Neural cell (in vitro differentiated cells): ENCODE results near the gene AMPD1. TPM values are rescaled to one million over a fixed set of nuclear protein-coding genes. Genes with fewer than 3 reads are reported as not detected.

Experiments used
- H2AFZ ChIP-seq: fragments of 200-600, 300-800 bp; sonication (generic), shearing (Covaris generic); 2 replicates; pipeline ENCODE4 v1.6.0; 2014; ENCODE audit warnings: low read depth, mild to moderate bottlenecking, antibody characterized with exemption, low read length, moderate library complexity
- H3F3A ChIP-seq: fragments of 200-600 bp; shearing (Covaris generic); 2 replicates; pipeline ENCODE4 v1.6.1; 2016; ENCODE audit warnings: mild to moderate bottlenecking, moderate library complexity, mixed read lengths, antibody characterized with exemption, low read length; ENCODE audit not compliant: insufficient read depth, poor library complexity, severe bottlenecking
- H3K27ac ChIP-seq: fragments of 200-600, 300-800 bp; sonication (generic), shearing (Covaris generic); 2 replicates; pipeline ENCODE4 v1.5.1; 2014; ENCODE audit warnings: mild to moderate bottlenecking, low read length, moderate library complexity
- H3K27me3 ChIP-seq: fragments of 300-800, 200-600 bp; sonication (generic), shearing (Covaris generic); 2 replicates; pipeline ENCODE4 v1.6.0; 2014; ENCODE audit warnings: mild to moderate bottlenecking, low read depth, low read length, moderate library complexity; ENCODE audit not compliant: insufficient read depth
- H3K36me3 ChIP-seq: fragments of 300-800, 200-600 bp; sonication (generic), shearing (Covaris generic); 2 replicates; pipeline ENCODE4 v1.5.1; 2014; ENCODE audit warnings: mild to moderate bottlenecking, antibody characterized with exemption, low read length, moderate library complexity; ENCODE audit not compliant: insufficient read depth
- H3K4me2 ChIP-seq: fragments of 300-800, 200-600 bp; sonication (generic), shearing (Covaris generic); 2 replicates; pipeline ENCODE4 v1.6.0; 2014; ENCODE audit warnings: mild to moderate bottlenecking, low read length
- H3K4me3 ChIP-seq: fragments of 300-800, 200-600 bp; sonication (generic), shearing (Covaris generic); 2 replicates; pipeline ENCODE4 v1.5.1; 2014; ENCODE audit warnings: mild to moderate bottlenecking, low read length, moderate library complexity
- H3K79me2 ChIP-seq: fragments of 200-600 bp; shearing (Covaris generic); replicated peaks from 2 replicates; pipeline ENCODE4 v1.6.0; 2014; ENCODE audit warnings: mild to moderate bottlenecking, low read length, moderate library complexity; ENCODE audit not compliant: insufficient read depth
- H3K9ac ChIP-seq: fragments of 300-800, 200-600 bp; sonication (generic), shearing (Covaris generic); 2 replicates; pipeline ENCODE4 v1.6.1; 2016; ENCODE audit warnings: mild to moderate bottlenecking, low read length, mixed read lengths
- H3K9me2 ChIP-seq: fragments of 200-600 bp; shearing (Covaris generic); 2 replicates; pipeline ENCODE4 v1.6.1; 2016; ENCODE audit warnings: mild to moderate bottlenecking, low read length, mixed read lengths; ENCODE audit not compliant: insufficient read depth
- H3K9me3 ChIP-seq: fragments of 200-600, 300-800 bp; sonication (generic), shearing (Covaris generic); 2 replicates; pipeline ENCODE4 v1.6.1; 2016; ENCODE audit warnings: mild to moderate bottlenecking, mixed run types, low read length, moderate library complexity, mixed read lengths
- H4K20me1 ChIP-seq: fragments of 200-600 bp; shearing (Covaris generic); 2 replicates; pipeline ENCODE4 v1.6.1; 2016; ENCODE audit warnings: mild to moderate bottlenecking, mixed run types; ENCODE audit not compliant: insufficient read depth
- CTCF ChIP-seq: fragments of 450-650 bp; IDR thresholded peaks from 2 replicates; pipeline ENCODE4 v1.5.1; 2014; ENCODE audit warnings: antibody characterized with exemption, mild to moderate bottlenecking, moderate library complexity; ENCODE audit not compliant: poor library complexity, severe bottlenecking
- EP300 ChIP-seq: fragments of 450-650 bp; conservative IDR thresholded peaks from 2 replicates; pipeline ENCODE4 v1.6.1; 2014; ENCODE audit warnings: antibody characterized with exemption, mild to moderate bottlenecking, moderate library complexity; ENCODE audit not compliant: poor library complexity, severe bottlenecking
- EZH2 ChIP-seq: fragments of 200-600, 300-800 bp; shearing (Covaris generic), sonication (generic); IDR thresholded peaks from 2 replicates; pipeline ENCODE4 v1.6.1; 2014; ENCODE audit warnings: antibody characterized with exemption, low read length, borderline replicate concordance, mild to moderate bottlenecking; ENCODE audit not compliant: insufficient read depth, poor library complexity, severe bottlenecking
- MXI1 ChIP-seq: fragments of 450-650 bp; conservative IDR thresholded peaks from 2 replicates; pipeline ENCODE4 v1.6.1; 2014; ENCODE audit warnings: antibody characterized with exemption, mild to moderate bottlenecking; ENCODE audit not compliant: poor library complexity, severe bottlenecking
- POLR2AphosphoS5 ChIP-seq: IDR thresholded peaks from 2 replicates; pipeline ENCODE4 v1.6.1; 2012
- RAD21 ChIP-seq: fragments of 450-650 bp; conservative IDR thresholded peaks from 2 replicates; pipeline ENCODE4 v1.6.1; 2014; ENCODE audit warnings: antibody characterized with exemption, mild to moderate bottlenecking, moderate library complexity
- REST ChIP-seq: IDR thresholded peaks from 2 replicates; pipeline ENCODE4 v1.6.1; 2012; ENCODE audit warnings: borderline replicate concordance
- SMC3 ChIP-seq: fragments of 450-650 bp; conservative IDR thresholded peaks from 2 replicates; pipeline ENCODE4 v1.6.1; 2014; ENCODE audit warnings: antibody characterized with exemption, mild to moderate bottlenecking, moderate library complexity; ENCODE audit not compliant: poor library complexity
- TAF1 ChIP-seq: IDR thresholded peaks from 2 replicates; pipeline ENCODE4 v1.6.1; 2012; ENCODE audit warnings: low read depth
- polyA plus RNA-seq: library from polyadenylated mRNA; depleted of rRNA; stranded (reverse); fragments of >200 nt; gene quantifications from 2 replicates; pipeline ENCODE4 v1.2.3, GENCODE V29; 2014

The AMPD1 gene
- polyA plus RNA-seq, 1 donor from 2014 or later: not detected

- H2AFZ ChIP-seq: no peak overlapping the region
- no peaks in the 10 kb centered on the region for H3K27me3 ChIP-seq
- H3K9ac ChIP-seq: no peak overlapping the region
- no peaks in the 10 kb centered on the region for H4K20me1 ChIP-seq
- H3K27ac ChIP-seq: no peak overlapping the region
- H3K4me2 ChIP-seq: no peak overlapping the region
- no peaks in the 10 kb centered on the region for H3K36me3 ChIP-seq
- H3K9me2 ChIP-seq: no peaks in the 10 kb centered on the region
- TF ChIP-seq MXI1 (no peak), EP300 (no peak), EZH2 (no peak), RAD21 (no peak), TAF1 (no peak)
- H3K9me3 ChIP-seq: no peaks in the 10 kb centered on the region
- no peaks in the 10 kb centered on the region for H3K79me2 ChIP-seq
- H3K4me3 ChIP-seq: no peak overlapping the region
- H3F3A ChIP-seq: no peaks in the 10 kb centered on the region
Measured at GRCh38 chr1:114696810-114697209, 1.5 kb upstream of the AMPD1 start.

- Histone ChIP-seq H3K79me2 (no peaks in the 10 kb centered on the region), H3K27me3 (no peaks in the 10 kb centered on the region), H3K27ac (no peak overlapping the region), H3K9me3 (no peaks in the 10 kb centered on the region), H3K4me3 (no peak overlapping the region), H3K4me2 (no peak overlapping the region), H3K36me3 (no peaks in the 10 kb centered on the region), H3K9me2 (no peaks in the 10 kb centered on the region), H2AFZ (no peak overlapping the region), H3K9ac (no peak overlapping the region), H3F3A (no peaks in the 10 kb centered on the region), H4K20me1 (no peaks in the 10 kb centered on the region)
- TF ChIP-seq TAF1 (no peak), POLR2AphosphoS5 (no peak), REST (no peak), SMC3 (no peak), EZH2 (no peak), EP300 (no peak), CTCF (no peak), MXI1 (no peak), RAD21 (no peak)
Measured at GRCh38 chr1:114694540-114695310, 621 bp downstream of the AMPD1 start.
